ENCODE results near the gene RAD54L2. TPM values are rescaled to one million over a fixed set of nuclear protein-coding genes. Genes with fewer than 3 reads are reported as not detected.
A peak's percentile ranks its signal among the peaks of the same experiment; 100 is the strongest.
"Not testable (repeated sequence)": the region's sequence is repeated elsewhere in the genome, so short reads cannot be mapped to it uniquely, and the experiment has no call there.

Gene RAD54L2
- total RNA-seq, 2 experiments from 2014 or later = 34.0 to 35.1 TPM

DNA sequence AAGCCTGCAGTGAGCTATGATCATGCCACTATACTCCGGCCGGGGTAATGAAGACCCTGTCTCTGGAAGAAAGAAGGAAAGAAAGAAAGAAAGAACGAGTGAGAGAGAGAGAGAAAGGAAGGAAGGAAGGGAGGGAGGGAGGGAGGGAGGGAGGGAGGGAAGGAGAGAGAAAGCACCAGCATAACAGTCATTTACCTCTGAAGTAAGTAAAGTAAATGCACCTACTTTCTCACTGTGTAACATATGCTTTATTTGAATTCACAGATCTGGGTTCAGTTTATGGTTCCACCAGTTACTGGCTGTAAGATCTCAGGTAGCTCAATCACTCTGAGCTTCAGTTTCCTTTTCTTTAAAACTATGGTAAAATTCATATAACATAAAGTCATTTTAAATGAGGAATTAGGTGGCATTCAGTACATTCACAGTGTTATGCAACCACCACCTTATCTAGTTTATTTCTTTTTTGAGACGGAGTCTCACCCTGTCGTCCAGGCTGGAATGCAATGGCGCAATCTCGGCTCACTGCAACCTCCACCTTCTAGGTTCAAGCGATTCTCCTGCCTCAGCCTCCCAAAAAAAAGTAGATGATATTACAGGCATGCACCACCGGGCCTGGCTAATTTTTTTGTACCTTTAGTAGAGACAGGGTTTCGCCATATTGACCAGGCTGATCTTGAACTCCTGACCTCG, 16.1 kb upstream of the RAD54L2 start:
- Mint-ChIP-seq H3K36me3 (no peaks in the 10 kb centered on the region), H3K4me3 (no peak overlapping the region), H3K27me3 (peaks cover 6% of the 10 kb centered on the region), H3K9me3 (ENCODE audit: low read depth) (no peaks in the 10 kb centered on the region), H3K4me1 (peaks cover 2% of the 10 kb centered on the region), H3K27ac (no peak overlapping the region)
- CTCF ChIA-PET = interaction anchor here (0.7 to 2.0 kb wide), 4 partner anchors 21 to 160 kb away, joined by 3 to 8 read pairs (median 4); partner anchors contain the start of gene DCAF1
- DNase-seq = no peak
- ATAC-seq = no peak

DNA sequence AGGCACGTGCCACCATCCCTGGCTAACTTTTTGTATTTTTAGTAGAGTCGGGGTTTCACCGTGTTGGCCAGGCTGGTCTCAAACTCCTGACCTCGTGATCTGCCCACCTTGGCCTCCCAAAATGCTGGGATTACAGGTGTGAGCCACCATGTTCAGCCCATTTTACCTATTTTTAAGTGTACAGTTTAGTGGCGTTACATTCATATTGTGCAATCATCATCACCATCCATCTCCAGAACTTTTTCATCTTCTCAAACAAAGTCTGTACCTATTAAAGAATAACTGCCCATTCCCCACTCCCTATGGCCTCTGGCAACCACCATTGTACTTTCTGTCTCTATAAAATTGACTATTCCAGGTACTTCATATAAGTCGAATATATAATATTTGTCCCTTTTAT, 13.6 kb upstream of the RAD54L2 start:
- H3K4me1 Mint-ChIP-seq; DNase-seq; H3K36me3 Mint-ChIP-seq; H3K27ac Mint-ChIP-seq; ATAC-seq; H3K4me3 Mint-ChIP-seq; CTCF ChIA-PET; H3K27me3 Mint-ChIP-seq; H3K9me3 Mint-ChIP-seq (ENCODE audit: low read depth): not testable (repeated sequence)

DNA sequence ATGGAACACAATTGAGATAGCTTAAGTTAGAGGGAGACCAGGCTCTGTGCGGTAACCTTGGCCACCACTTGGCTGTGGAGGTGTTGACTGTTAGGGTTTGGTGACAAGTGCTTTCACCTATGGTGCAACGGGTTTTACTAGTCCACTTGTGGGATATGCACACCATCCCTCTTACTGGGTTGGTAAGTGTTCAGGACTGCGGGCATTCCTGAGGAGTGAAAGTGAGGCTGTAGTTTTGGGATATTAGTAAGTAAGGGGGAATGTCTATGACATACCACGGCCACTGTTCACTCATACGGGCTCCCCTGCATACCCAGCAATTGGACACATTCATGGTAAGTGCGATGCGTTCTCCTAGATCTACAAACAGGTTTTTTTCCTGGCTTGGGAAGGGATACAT, 8.0 kb upstream of the RAD54L2 start:
- Mint-ChIP-seq H3K4me1 (no peaks in the 10 kb centered on the region), H3K36me3 (no peaks in the 10 kb centered on the region), H3K9me3 (ENCODE audit: low read depth) (no peaks in the 10 kb centered on the region), H3K27ac (no peak overlapping the region), H3K4me3 (no peak overlapping the region), H3K27me3 (peaks cover 6% of the 10 kb centered on the region)
- ATAC-seq (no peak), DNase-seq (no peak)
- CTCF ChIA-PET = interaction anchor here (1.4 kb wide), 1 partner anchor 151 kb away, joined by 7 read pairs; no protein-coding TSS in a partner anchor

DNA sequence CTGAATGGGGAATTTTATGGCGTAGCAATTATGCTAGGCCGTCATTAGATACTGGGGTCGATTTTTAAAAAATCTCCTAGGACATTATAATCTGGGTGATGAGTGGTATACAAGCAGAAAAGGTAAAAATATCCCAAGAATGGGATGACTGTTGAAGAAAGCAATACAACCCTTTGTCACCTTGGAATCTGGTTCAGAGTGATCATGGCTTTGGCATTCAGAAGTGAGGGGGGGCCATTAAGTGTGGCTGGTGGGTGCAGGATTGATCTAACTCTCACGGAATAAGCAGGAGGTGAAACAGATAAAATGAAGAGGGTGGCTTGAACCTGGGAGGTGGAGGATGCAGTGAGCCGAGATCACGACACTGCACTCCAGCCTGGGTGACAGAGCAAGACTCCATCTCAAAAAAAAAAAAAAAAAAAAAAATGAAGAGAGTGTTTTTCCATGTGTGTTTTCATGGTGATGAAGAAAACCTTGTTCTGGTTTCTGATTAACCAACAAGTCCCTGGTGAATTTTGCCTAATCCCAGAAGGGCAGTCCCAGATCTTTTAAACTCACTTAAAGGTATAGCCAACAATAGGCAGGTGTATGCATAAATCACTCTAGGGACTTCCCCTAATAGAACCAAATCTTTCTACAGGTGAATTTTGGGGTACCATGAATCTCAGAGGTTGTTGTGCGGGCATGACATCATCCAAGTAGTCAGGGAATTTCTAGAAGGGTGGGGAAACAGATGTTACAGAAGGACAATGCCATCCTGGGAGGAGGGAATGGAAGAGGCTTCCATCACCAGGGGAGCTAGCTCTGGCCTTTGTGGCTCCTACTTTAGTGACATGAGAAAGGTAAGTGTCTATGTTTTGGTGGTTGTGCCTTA, 3.1 kb upstream of the RAD54L2 start:
- H3K4me1 Mint-ChIP-seq = peaks cover 20% of the 10 kb centered on the region
- H3K4me3 Mint-ChIP-seq = no peak overlapping the region
- H3K27me3 Mint-ChIP-seq = no peaks in the 10 kb centered on the region
- ATAC-seq (no peak), DNase-seq (no peak)
- CTCF ChIA-PET = no interaction called here
- no peaks in the 10 kb centered on the region for H3K9me3 Mint-ChIP-seq (ENCODE audit: low read depth)
- no peak overlapping the region for H3K27ac Mint-ChIP-seq
- H3K36me3 Mint-ChIP-seq = no peaks in the 10 kb centered on the region

DNA sequence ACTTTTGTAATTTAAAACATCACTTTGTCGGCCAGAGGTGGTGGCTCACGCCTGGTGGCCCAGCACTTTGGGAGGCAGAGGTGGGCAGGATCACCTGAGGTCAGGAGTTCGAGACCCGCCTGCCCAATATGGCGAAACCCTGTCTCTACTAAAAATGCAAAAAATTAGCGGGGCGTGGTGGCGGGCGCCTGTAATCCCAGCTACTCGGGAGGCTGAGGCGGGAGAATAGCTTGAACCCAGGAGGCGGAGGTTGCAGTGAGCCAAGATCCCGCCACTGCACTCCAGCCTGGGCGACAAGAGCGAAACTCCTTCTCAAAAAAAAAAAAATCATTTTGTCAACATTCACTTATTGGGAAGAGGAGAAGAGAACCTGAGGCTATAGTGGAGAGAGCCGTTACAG, 888 bp upstream of the RAD54L2 start:
- ATAC-seq; H3K36me3 Mint-ChIP-seq; H3K9me3 Mint-ChIP-seq (ENCODE audit: low read depth); DNase-seq; H3K27me3 Mint-ChIP-seq; H3K27ac Mint-ChIP-seq: not testable (repeated sequence)
- CTCF ChIA-PET = interaction anchor here (0.9 to 4.0 kb wide), 5 partner anchors 27 to 436 kb away, joined by 3 to 25 read pairs (median 5); partner anchors contain the start of gene TEX264
- H3K4me1 Mint-ChIP-seq = peaks cover 32% of the 10 kb centered on the region
- peak overlapping the region; percentile 81 for H3K4me3 Mint-ChIP-seq

DNA sequence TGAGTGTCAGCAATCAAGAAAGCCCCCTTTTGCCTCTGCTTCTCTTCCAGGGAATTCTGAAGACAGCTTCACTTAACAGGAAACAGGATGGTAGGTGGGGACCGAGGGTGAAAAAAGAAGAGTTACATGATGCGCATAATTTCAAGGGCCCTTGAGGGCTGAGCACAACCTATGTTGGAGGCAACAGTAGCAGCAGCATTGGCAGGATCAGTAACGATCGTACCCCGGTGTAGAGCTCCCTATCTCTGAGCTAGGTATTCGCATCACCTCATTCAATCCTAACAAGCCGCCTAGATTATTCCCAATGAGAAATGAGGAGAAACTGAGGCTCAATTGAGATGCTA, 432 bp upstream of the RAD54L2 start:
- Mint-ChIP-seq H3K4me3 (peak overlapping the region; percentile 81), H3K27me3 (no peaks in the 10 kb centered on the region), H3K9me3 (ENCODE audit: low read depth) (no peaks in the 10 kb centered on the region), H3K36me3 (peaks cover 3% of the 10 kb centered on the region), H3K27ac (peak overlapping the region; percentile 84), H3K4me1 (peaks cover 32% of the 10 kb centered on the region)
- DNase-seq = no peak
- ATAC-seq = peak; percentile 28
- CTCF ChIA-PET = interaction anchor here (0.9 to 4.0 kb wide), 6 partner anchors 28 to 148 kb away, joined by 4 to 25 read pairs (median 8); partner anchors contain the start of genes DCAF1 and TEX264

DNA sequence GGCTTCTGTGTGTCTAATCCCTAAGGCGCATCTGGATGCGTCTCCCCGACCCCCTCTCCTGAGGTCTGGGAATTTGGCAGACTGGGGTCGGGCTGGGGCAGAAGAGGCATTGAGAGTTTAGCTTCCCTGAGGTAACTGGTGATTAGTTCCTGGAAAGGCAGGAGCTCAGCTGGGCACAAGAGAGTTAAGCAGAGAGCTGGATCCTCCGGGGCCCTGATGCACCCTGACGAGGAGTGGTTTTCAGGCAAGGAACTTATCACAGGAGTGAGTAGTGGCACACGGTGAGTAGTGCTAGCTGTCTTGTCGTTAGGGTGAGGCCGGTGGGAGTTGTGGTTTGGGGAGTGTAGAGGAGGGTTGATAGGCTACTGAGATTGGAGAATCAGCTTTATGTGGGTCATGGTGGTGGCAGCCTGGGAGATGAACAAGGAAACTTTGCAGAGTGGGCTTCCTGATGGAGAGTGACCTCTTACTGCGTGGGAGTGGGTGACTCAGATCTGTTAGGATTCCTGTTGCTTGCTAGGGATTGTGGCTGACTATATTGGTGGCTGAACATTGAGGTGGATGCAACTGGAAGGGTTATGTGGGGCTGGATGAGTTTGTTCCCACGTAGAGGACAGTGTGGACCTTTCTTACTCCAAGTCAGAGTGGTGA, 897 bp downstream of the RAD54L2 start:
- DNase-seq (peak; percentile 59), ATAC-seq (peak; percentile 38)
- CTCF ChIA-PET = interaction anchor here (1.0 to 4.0 kb wide), 7 partner anchors 18 to 147 kb away, joined by 3 to 25 read pairs (median 6); partner anchors contain the start of genes DCAF1 and TEX264
- peaks cover 32% of the 10 kb centered on the region for H3K4me1 Mint-ChIP-seq
- H3K27ac Mint-ChIP-seq = peak overlapping the region; percentile 61
- H3K4me3 Mint-ChIP-seq = peak overlapping the region; percentile 81
- peaks cover 9% of the 10 kb centered on the region for H3K36me3 Mint-ChIP-seq
- H3K27me3 Mint-ChIP-seq = no peaks in the 10 kb centered on the region
- no peaks in the 10 kb centered on the region for H3K9me3 Mint-ChIP-seq (ENCODE audit: low read depth)

DNA sequence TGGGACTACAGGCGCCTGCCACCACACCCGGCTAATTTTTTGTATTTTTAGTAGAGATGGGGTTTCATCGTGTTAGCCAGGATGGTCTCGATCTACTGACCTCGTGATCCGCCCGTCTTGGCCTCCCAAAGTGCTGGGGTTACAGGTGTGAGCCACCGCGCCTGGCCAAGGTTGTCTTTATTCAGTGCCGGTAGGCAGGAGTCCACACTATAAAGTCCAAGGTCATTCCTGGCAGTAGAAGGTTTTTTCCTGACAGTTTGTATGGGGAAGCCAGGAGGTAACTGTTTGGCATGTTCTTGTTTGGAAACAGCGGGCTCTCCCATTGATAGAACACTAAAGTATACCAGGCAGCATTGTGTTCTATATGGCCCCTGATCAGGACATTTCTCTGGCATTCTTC, 4.1 kb downstream of the RAD54L2 start:
- H3K4me3 Mint-ChIP-seq; ATAC-seq; DNase-seq; CTCF ChIA-PET; H3K27ac Mint-ChIP-seq; H3K27me3 Mint-ChIP-seq; H3K9me3 Mint-ChIP-seq (ENCODE audit: low read depth): not testable (repeated sequence)
- peaks cover 31% of the 10 kb centered on the region for H3K4me1 Mint-ChIP-seq
- H3K36me3 Mint-ChIP-seq = peaks cover 12% of the 10 kb centered on the region

DNA sequence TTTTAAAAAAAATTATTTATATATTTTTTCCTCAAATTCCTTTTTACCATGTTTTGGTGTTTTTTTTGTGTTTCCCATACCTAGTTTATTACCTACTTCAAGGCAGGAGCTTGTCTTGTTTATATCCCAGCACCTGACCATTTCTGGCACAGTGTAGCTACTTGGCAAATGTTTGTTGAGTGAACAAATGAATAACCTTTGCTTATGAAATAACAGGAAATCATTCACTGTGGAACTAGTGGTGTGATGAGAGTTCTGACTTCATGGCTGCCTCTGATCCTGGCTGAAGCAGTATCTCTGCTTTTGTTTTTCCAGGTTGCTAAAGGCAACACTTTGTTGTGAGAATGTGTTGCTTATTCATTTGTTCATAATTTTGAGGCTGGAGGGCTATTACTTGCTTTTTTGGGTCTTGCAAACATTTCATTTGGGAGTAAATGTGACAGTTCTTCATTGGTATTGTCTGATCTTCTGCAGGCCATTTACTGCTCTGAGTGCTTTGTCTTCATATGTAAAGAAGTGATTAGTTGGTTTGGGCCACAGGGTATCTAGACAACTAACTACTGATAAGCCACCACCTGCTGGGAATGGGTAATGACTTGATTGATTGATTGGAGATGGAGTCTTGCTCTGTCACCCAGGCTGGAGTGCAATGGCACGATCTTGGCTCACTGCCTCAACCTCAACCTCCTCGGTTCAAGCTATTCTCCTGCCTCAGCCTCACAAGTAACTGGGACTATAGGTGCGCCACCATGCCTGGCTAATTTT, 5.7 kb downstream of the RAD54L2 start:
- no peak for ATAC-seq
- Mint-ChIP-seq H3K4me3 (no peak overlapping the region), H3K27ac (no peak overlapping the region), H3K27me3 (no peaks in the 10 kb centered on the region), H3K4me1 (peaks cover 25% of the 10 kb centered on the region), H3K36me3 (peaks cover 12% of the 10 kb centered on the region), H3K9me3 (ENCODE audit: low read depth) (no peaks in the 10 kb centered on the region)
- no peak for DNase-seq
- CTCF ChIA-PET = interaction anchor here (1.0 to 1.4 kb wide), 3 partner anchors 11 to 138 kb away, joined by 3 to 4 read pairs (median 4); partner anchors contain the start of gene DCAF1

DNA sequence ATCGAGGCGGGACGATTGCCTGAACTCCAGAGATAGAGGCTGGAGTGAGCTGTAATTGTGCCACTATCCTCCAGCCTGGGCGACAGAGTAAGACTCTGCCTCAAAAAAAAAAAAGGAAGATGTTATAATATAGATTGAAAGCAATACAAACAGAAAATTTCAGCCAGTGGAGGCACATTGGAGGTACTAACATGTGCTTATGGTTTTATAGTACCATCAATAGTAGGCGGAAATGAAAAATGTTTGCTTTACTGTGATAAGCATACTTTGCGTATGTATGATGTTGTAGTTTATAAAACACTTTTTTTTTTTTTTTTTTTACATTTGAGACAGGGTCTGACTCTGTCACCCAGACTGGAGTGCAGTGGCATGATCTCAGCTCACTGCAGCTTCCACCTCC, 8.8 kb downstream of the RAD54L2 start:
- ATAC-seq = no peak
- Mint-ChIP-seq H3K27ac (no peak overlapping the region), H3K9me3 (ENCODE audit: low read depth) (no peaks in the 10 kb centered on the region), H3K27me3 (no peaks in the 10 kb centered on the region), H3K4me1 (peaks cover 5% of the 10 kb centered on the region), H3K36me3 (peaks cover 9% of the 10 kb centered on the region), H3K4me3 (no peak overlapping the region)
- no peak for DNase-seq
- CTCF ChIA-PET = interaction anchor here (0.6 kb wide), 1 partner anchor 253 kb away, joined by 3 read pairs; no protein-coding TSS in a partner anchor

DNA sequence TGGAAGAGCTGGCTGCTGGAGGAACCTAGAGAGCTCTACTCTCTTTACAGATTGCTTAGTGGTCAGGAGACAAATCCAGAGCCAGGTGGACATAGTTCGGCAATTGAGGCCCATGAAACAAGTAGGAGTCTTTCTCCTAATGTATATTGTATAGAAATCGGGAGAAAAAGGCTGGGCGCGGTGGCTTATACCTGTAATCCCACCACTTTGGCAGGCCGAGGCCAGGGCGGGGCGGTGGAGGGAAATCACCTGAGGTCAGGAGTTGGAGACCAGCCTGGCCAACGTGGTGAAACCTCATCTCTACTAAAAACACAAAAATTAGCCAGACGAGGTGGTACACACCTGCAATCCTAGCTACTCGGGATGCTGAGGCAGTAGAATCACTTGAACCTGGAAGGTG, 10.8 kb downstream of the RAD54L2 start:
- no peak for DNase-seq
- no peak overlapping the region for H3K4me3 Mint-ChIP-seq
- peaks cover 4% of the 10 kb centered on the region for H3K36me3 Mint-ChIP-seq
- ATAC-seq = no peak
- H3K27me3 Mint-ChIP-seq = no peaks in the 10 kb centered on the region
- no peaks in the 10 kb centered on the region for H3K9me3 Mint-ChIP-seq (ENCODE audit: low read depth)
- CTCF ChIA-PET = interaction anchor here (0.7 to 0.8 kb wide), 2 partner anchors 11 to 172 kb away, joined by 3 to 4 read pairs; no protein-coding TSS in a partner anchor
- peaks cover 5% of the 10 kb centered on the region for H3K4me1 Mint-ChIP-seq
- no peak overlapping the region for H3K27ac Mint-ChIP-seq

DNA sequence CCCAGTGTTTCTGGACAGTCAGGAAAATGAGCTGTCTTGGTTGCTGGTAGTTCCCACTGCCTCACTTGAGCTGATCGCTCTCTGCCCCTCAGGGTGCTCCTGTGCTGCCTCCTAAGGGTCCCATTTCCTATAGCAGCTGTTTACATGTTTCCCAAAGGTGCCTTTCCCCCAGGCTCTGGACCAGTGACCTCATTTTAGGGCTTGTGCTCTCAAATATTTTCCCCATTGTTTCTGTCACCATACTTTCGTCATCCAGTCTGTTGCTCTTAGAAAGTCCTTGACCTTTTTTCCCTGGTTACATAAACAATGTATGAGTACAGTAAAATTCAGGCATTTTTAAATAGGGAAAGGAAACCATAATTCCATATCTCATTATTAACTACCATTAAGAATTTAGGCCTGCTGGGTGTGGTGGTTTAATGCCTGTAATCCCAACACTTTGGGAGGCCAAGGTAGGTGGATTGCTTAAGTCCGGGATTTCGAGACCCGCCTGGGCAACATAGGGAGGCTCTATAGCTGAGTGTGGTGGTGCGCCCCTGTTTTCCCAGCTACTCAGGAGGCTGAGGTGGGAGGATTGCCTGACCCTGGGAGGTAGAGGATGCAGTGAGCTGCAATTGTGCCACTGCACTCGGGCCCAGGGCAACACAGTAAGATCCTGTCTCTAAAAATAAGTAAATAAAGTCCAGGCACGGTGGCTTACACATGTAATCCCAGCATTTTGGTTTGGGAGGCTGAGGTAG, 11.7 kb downstream of the RAD54L2 start:
- Mint-ChIP-seq H3K4me3 (no peak overlapping the region), H3K36me3 (no peaks in the 10 kb centered on the region), H3K27ac (no peak overlapping the region), H3K9me3 (ENCODE audit: low read depth) (no peaks in the 10 kb centered on the region), H3K4me1 (peaks cover 5% of the 10 kb centered on the region), H3K27me3 (no peaks in the 10 kb centered on the region)
- DNase-seq (no peak), ATAC-seq (no peak)
- CTCF ChIA-PET = interaction anchor here (0.7 kb wide), 1 partner anchor 10 kb away, joined by 4 read pairs; no protein-coding TSS in a partner anchor
